PC-3 (cell line): Measurements from ENCODE around the gene GLG1.

Experiments used
- CTCF ChIP-seq: fragments of 300-600 bp; sonication (generic); conservative IDR thresholded peaks from 2 replicates; pipeline ENCODE4 v1.5.1; 2017; ENCODE audit warnings: antibody characterized with exemption, low read depth, mild to moderate bottlenecking, low read length
- EZH2 ChIP-seq: fragments of 300-600 bp; sonication (generic); IDR thresholded peaks from one replicate; pipeline ENCODE4 v1.6.1; 2017; ENCODE audit warnings: antibody characterized with exemption, mild to moderate bottlenecking, low read length; ENCODE audit not compliant: unreplicated experiment
- EZH2phosphoT487 ChIP-seq: fragments of 300-600 bp; sonication (generic); IDR thresholded peaks from 2 replicates; pipeline ENCODE4 v1.6.1; 2018; ENCODE audit warnings: mild to moderate bottlenecking, antibody characterized with exemption, low read length, borderline replicate concordance

DNA sequence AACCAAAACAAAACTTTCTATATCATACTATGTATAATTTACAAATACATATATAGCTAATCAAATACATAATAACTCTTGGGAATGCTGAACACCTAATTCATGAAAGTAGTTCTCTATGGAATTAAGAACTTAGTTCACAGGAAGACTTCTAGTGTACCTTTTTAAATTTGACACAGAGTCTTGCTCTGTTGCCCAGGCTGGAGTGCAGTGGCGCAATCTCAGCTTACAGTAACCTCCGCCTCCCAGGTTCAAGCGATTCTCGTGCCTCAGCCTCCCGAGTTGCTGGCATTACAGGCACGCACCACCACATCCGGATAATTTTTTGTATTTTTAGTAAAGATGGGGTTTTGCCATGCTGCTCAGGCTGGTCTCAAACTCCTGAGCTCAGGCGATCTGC lies 35.1 kb upstream of the GLG1 start:
- no peak for TF ChIP-seq CTCF
- no peak for TF ChIP-seq EZH2phosphoT487
- TF ChIP-seq EZH2, result no peak
